GM18511 (cell line): ENCODE measurements around the gene LRRFIP2.

Source experiments
- ATAC-seq: cut with Tn5 transposase; IDR thresholded peaks from one replicate; pipeline ENCODE4 v1.9.1; 2021; ENCODE audit warnings: mild to moderate bottlenecking, moderate library complexity; ENCODE audit not compliant: unreplicated experiment

The LRRFIP2 gene

DNA sequence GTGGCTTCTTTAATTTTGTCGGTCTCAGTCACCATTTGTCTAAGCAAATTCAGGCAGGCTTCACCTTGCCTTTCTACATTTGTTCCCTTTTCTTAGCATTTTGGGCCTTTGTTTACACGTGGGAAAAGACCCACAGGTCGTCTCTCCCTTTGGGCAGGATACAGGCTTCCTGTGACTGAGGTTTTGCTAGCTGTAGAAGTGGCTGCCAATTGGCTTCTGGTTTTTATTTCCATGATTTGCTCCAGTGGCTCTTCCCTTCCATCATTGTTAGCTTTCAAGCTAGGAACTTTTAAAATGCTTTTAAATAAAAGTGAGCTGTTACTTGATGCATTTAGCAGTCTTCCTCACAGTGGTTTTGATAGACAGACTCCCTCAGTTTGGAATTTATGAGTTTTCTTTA lies 143.8 kb downstream of the LRRFIP2 start:
- no peak for ATAC-seq

DNA sequence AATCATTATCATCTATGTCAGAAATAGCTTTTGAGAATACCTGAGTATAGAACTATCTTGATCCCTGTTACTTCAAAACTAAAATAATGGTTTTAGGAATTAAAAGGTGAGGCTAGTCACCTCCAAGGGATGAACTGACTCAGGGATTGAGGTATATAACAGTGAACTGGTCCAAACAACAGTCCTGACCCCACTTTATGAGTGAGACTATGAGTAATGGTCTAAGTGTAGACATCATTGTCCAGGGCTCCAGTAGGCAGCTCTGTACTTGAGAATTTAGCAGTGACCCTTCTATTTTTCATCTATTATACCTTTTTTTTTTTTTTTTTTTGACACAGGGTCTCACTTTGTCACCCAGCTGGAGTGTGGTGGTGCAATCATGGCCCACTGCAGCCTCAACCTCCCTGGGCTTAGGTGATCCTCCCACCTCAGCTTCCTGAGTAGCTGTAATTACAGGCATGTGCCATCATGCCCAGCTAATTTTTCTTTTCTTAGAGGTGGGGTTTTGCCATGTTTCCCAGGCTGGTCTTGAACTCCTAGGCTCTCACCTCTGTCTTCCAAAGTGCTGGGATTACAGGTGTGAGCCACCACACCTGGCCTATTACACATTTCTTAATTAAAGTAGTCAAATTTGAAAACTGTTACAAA lies 144.7 kb downstream of the LRRFIP2 start:
- ATAC-seq = no peak

DNA sequence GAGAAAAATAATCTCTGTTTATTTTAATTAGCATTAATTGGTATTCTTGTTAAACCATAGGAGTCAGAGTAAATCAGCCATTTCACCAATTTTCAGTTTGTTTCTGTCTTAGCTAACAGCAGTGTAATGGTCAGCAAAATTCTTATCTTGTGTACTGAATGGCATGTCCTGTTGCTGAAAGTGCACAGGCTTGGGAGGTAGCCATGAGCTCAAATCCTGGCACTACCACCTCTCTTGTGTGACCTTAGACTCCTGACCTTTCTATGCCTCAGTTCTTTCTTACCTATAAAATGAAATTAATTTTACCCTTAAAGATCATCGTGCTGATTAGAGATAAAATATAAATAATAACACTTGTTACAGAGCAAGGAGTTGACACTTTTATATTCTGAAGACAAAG lies 145.3 kb downstream of the LRRFIP2 start:
- ATAC-seq = no peak

DNA sequence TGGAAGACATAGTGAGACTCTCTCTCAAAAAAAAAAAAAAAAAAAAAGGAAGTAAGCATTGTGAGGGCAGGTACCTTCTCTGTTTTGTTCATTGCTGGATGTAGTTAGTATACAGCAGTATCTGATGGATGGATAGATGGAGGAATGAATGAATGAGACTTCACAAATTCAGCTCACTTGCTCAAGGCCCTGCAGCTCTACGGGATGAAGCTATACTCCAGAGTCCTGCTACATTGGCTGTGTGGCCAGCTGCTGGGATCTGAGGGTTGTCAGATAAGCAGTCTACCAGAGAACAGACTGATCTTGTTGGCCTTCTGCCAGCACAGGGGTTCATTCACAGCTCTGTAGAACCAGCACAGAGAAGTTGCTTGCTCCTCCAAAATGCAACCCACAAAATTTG lies 146.1 kb downstream of the LRRFIP2 start:
- no peak for ATAC-seq

DNA sequence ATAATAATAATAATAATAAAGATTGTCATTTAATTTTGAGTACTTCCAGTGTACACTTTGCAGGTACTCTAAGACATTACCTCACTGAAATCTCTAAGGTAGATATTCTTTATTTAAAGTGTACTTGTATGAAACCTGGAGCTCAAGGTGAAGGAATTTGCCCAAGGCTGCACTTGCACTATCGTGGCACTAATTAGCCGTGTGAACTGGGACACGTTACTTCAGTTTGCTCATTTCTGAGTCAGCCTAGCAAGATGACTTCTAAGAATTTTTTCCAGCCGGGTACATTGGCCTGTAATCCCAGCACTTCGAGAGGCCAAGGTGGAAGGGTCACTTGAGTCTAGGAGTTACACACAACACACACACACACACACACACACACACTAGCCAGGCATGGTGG lies 147.5 kb downstream of the LRRFIP2 start:
- ATAC-seq = no peak

DNA sequence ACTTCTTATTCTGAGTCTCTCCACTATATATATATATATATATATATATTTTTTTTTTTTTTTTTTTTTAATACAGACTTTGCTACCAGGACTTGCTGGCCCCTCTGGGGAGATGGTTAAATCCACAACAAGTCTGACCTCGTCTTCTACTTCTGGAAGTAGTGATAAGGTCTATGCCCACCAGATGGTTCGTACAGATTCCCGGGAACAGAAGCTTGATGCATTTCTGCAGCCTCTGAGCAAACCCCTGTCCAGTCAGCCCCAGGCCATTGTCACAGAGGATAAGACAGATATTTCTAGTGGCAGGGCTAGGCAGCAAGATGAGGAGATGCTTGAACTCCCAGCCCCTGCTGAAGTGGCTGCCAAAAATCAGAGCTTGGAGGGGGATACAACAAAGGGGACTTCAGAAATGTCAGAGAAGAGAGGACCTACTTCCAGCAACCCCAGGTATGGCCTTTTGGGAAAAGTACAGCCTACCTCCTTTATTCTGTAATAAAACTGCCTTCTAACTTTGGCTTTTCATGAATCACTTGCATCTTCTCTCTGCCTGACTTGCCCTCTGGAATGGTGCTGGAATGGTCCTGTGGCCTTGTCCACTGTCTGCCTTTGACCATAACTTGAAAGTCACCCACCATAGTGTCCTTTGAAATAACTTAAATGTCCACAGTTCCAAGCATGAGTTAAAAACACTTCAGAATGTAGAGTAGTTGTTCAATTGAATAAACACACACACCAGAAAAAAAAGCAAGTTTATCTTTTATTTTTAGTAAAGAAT lies 148.6 kb downstream of the LRRFIP2 start:
- no peak for ATAC-seq

DNA sequence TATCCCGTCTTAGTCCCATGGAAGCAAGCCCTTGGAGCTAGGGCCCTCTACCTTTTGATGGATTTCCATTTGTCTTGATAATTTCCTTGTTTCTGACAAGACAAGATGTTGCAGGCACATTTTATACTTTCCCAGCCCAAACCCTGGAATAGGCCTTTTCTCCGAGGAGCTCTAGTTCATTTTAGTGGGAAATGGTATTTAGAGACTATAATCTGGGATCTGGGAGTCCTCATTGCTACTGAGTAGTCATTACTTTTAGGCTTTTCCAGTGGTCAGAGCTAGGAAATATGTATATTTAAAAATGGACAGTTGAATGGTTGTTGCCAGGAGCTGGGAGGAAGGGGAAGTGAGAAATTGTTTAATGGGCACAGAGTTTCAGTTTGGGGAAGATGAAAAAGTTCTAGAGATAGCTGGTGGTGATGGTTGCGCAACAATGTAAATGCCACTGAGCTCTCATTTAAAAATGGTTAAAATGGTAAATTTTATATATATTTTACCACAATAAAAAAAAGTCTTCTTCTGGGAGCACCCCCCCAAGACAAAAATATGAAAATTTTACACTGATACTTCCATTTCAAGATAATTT lies 149.5 kb downstream of the LRRFIP2 start:
- ATAC-seq = peak; percentile 77

DNA sequence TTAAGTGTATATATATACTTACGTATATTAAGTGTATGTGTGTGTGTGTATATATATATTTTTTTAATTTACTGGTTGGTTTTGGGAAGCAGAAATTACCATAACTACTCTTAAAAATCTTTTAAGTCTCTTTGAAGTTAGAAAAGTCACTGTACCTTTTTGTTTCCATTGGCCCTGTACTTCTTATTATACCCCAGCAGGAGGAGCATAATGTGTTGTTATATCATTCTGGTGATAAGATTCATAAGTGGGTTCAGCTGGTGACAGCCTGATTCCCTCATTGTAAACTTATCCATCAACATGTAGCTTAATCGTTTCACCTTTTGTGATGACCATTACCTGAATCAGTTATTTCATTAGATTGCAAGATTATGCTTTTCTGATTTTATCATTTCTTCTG lies 150.3 kb downstream of the LRRFIP2 start:
- ATAC-seq = no peak

DNA sequence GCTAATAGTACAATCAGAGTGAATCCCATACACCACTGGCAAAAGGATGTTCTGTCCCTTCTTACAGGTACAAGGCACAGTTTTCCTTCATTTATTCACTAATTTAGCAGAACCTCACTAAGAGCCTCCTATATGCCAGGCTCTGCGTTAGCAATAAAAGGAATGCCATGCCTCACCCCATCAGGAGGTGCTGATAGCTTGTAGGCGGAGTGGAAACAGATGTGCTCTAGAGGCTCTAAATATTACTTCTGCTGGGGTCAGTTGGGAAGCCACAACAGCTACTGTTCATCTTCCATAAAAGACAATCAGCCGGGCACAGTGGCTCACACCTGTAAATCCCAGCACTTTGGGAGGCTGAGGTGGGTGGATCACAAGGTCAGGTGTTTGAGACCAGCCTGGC lies 156.7 kb downstream of the LRRFIP2 start:
- no peak for ATAC-seq

DNA sequence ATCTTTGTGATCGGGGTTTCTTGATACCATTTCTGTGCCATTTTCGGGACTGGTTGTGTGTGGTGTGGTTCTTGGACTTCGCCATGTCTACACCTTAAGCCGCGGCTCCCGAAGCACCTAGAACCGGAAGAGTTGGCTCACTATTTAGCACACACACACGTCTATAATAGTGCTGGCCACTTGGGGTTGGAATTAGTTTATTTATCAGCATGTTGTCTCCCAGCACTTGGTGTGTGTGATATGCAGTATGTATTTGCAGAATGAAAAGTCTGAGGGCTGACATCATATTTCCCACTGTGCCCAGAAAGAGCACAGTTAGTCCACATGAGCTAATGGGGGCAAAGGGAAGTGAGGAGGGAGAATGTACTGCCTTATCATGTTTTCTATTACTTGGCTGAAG lies 157.5 kb downstream of the LRRFIP2 start:
- ATAC-seq = no peak

DNA sequence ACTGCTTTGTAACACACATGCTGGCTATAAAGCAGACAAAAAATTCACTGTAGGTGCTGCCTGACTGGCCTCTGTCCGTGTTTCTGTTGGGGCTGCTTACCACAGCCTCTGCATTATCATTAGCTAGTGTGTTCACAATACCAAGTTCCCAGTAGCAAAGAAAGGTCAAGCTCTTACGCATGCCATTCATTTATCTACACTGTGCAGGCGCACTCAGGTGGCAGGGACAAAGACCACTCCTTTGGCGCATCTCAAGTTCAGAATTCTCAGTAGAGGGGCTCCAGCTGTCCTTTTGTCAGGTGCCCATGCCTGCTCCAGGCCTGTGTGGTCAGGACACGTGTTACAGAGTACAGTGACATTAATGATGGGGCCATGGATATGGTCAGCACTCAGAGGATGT lies 158.7 kb downstream of the LRRFIP2 start:
- ATAC-seq = no peak

DNA sequence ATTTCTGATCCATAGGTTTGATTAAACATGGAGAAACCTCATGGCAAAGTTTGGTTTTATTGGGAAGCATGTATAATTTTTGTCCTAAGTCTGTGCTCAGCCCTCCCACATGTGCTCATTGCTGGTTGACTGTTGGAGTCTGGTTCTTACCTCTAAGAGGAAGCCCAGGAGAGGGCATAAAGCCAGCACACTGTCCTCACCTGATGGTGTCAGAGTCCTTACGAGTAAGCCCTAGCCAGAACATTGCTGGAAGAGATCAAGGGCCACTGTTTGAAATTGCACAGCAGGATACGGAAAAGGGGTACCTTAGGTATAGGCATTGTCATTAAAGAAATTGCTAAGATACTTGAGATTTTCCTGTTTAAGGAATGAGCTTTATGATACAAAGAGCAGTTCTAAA lies 159.8 kb downstream of the LRRFIP2 start:
- ATAC-seq = no peak
